HUES6 (cell line): Measurements from ENCODE around the gene COG3.

ENCODE experiments used
- H3K27ac ChIP-seq: 2 replicates; pipeline ENCODE4 v1.7.0; 2013; ENCODE audit warnings: low read depth, mild to moderate bottlenecking, low read length, inconsistent platforms
- H3K27me3 ChIP-seq: 2 replicates; pipeline ENCODE4 v1.6.1; 2013; ENCODE audit warnings: low read length; ENCODE audit not compliant: control insufficient read depth, insufficient read depth
- H3K36me3 ChIP-seq: 2 replicates; pipeline ENCODE4 v1.6.1; 2013; ENCODE audit warnings: low read length; ENCODE audit not compliant: control insufficient read depth, insufficient read depth
- H3K4me1 ChIP-seq: 2 replicates; pipeline ENCODE4 v1.6.1; 2013; ENCODE audit warnings: low read length; ENCODE audit not compliant: control insufficient read depth, insufficient read depth
- H3K4me3 ChIP-seq: 2 replicates; pipeline ENCODE4 v1.5.1; 2013; ENCODE audit warnings: low read depth, low read length
- H3K9ac ChIP-seq: one replicate; pipeline ENCODE4 v1.6.1; 2013; ENCODE audit warnings: mild to moderate bottlenecking, low read length
- H3K9me3 ChIP-seq: 2 replicates; pipeline ENCODE4 v1.6.1; 2013; ENCODE audit warnings: low read depth, low read length; ENCODE audit not compliant: control insufficient read depth, insufficient read depth

Gene COG3

GRCh38 chr13:45448965-45449559 lies 15.7 kb upstream of the COG3 start:
- Histone ChIP-seq H3K9me3 (no peaks in the 10 kb centered on the region), H3K4me1 (no peaks in the 10 kb centered on the region; the same call in 1 of the 2 replicates), H3K27ac (no peak overlapping the region), H3K27me3 (no peaks in the 10 kb centered on the region), H3K4me3 (no peak overlapping the region), H3K9ac (no peak overlapping the region), H3K36me3 (no peaks in the 10 kb centered on the region)

- Histone ChIP-seq H3K4me3 (no peak overlapping the region), H3K9me3 (no peaks in the 10 kb centered on the region), H3K27ac (no peak overlapping the region), H3K4me1 (no peaks in the 10 kb centered on the region; the same call in 1 of the 2 replicates), H3K9ac (no peak overlapping the region), H3K27me3 (no peaks in the 10 kb centered on the region), H3K36me3 (no peaks in the 10 kb centered on the region)
Measured at GRCh38 chr13:45451282-45451681, 13.5 kb upstream of the COG3 start.

- no peaks in the 10 kb centered on the region for H3K36me3 ChIP-seq
- H3K27ac ChIP-seq: no peak overlapping the region
- H3K9me3 ChIP-seq: peaks cover 2% of the 10 kb centered on the region; the same call in 1 of the 2 replicates
- H3K4me3 ChIP-seq: no peak overlapping the region
- H3K4me1 ChIP-seq: no peaks in the 10 kb centered on the region; the same call in 1 of the 2 replicates
- no peak overlapping the region for H3K9ac ChIP-seq
- H3K27me3 ChIP-seq: no peaks in the 10 kb centered on the region
Measured at GRCh38 chr13:45454204-45454603, 10.5 kb upstream of the COG3 start.

GRCh38 chr13:45456196-45456972 lies 8.4 kb upstream of the COG3 start:
- Histone ChIP-seq H3K27ac (no peak overlapping the region), H3K4me3 (no peak overlapping the region), H3K27me3 (peaks cover 6% of the 10 kb centered on the region; the same call in 1 of the 2 replicates), H3K4me1 (no peaks in the 10 kb centered on the region; the same call in 1 of the 2 replicates), H3K9ac (no peak overlapping the region), H3K9me3 (peaks cover 2% of the 10 kb centered on the region; the same call in 1 of the 2 replicates), H3K36me3 (no peaks in the 10 kb centered on the region)

- H3K9ac ChIP-seq: peak overlapping the region; percentile 99
- H3K4me1 ChIP-seq: peaks cover 9% of the 10 kb centered on the region; the same call in 1 of the 2 replicates
- peaks cover 13% of the 10 kb centered on the region; the same call in 1 of the 2 replicates for H3K27me3 ChIP-seq
- no peak overlapping the region for H3K27ac ChIP-seq
- no peaks in the 10 kb centered on the region; the same call in 1 of the 2 replicates for H3K9me3 ChIP-seq
- peak overlapping the region; percentile 97 for H3K4me3 ChIP-seq
- H3K36me3 ChIP-seq: 0 out of 2 replicates have a peak, but pooled peaks cover 3% of the 10 kb centered on the region
Measured at GRCh38 chr13:45464141-45464686, 525 bp upstream of the COG3 start.

GRCh38 chr13:45466359-45466758 lies 1.6 kb downstream of the COG3 start:
- Histone ChIP-seq H3K27me3 (peaks cover 8% of the 10 kb centered on the region; the same call in 1 of the 2 replicates), H3K36me3 (0 out of 2 replicates have a peak, but pooled peaks cover 3% of the 10 kb centered on the region), H3K4me1 (peaks cover 9% of the 10 kb centered on the region; the same call in 1 of the 2 replicates), H3K27ac (no peak overlapping the region), H3K9ac (no peak overlapping the region), H3K4me3 (no peak overlapping the region), H3K9me3 (no peaks in the 10 kb centered on the region)

GRCh38 chr13:45468635-45469034 lies 3.9 kb downstream of the COG3 start:
- H3K4me1 ChIP-seq: peaks cover 9% of the 10 kb centered on the region; the same call in 1 of the 2 replicates
- H3K9ac ChIP-seq: no peak overlapping the region
- H3K27ac ChIP-seq: no peak overlapping the region
- H3K9me3 ChIP-seq: peaks cover 5% of the 10 kb centered on the region; the same call in 1 of the 2 replicates
- no peak overlapping the region for H3K4me3 ChIP-seq
- H3K36me3 ChIP-seq: 0 out of 2 replicates have a peak, but pooled peaks cover 3% of the 10 kb centered on the region
- H3K27me3 ChIP-seq: no peaks in the 10 kb centered on the region

GRCh38 chr13:45472171-45472705 lies 7.5 kb downstream of the COG3 start:
- Histone ChIP-seq H3K36me3 (peaks cover 10% of the 10 kb centered on the region), H3K27me3 (no peaks in the 10 kb centered on the region), H3K4me1 (peaks cover 6% of the 10 kb centered on the region; the same call in 1 of the 2 replicates), H3K9ac (no peak overlapping the region), H3K9me3 (peaks cover 5% of the 10 kb centered on the region; the same call in 1 of the 2 replicates), H3K4me3 (no peak overlapping the region), H3K27ac (no peak overlapping the region)

- no peak overlapping the region for H3K9ac ChIP-seq
- peaks cover under 1% of the 10 kb centered on the region; the same call in 1 of the 2 replicates for H3K4me1 ChIP-seq
- H3K27ac ChIP-seq: no peak overlapping the region
- peaks cover 5% of the 10 kb centered on the region; the same call in 1 of the 2 replicates for H3K9me3 ChIP-seq
- H3K4me3 ChIP-seq: no peak overlapping the region
- no peaks in the 10 kb centered on the region for H3K27me3 ChIP-seq
- H3K36me3 ChIP-seq: peaks cover 16% of the 10 kb centered on the region
Measured at GRCh38 chr13:45473627-45474026, 8.9 kb downstream of the COG3 start.

GRCh38 chr13:45474584-45475454 lies 10.1 kb downstream of the COG3 start:
- H3K36me3 ChIP-seq: peaks cover 27% of the 10 kb centered on the region

More at GRCh38 chr13:45474584-45475454, 10.1 kb downstream of the COG3 start:
- H3K27ac ChIP-seq: no peak overlapping the region
- peaks cover 5% of the 10 kb centered on the region; the same call in 1 of the 2 replicates for H3K9me3 ChIP-seq
- no peak overlapping the region for H3K9ac ChIP-seq
- no peak overlapping the region for H3K4me3 ChIP-seq
- H3K4me1 ChIP-seq: no peaks in the 10 kb centered on the region
- H3K27me3 ChIP-seq: no peaks in the 10 kb centered on the region
